ENCODE results near the gene ZNF648.
"Not testable (repeated sequence)": the region's sequence is repeated elsewhere in the genome, so short reads cannot be mapped to it uniquely, and the experiment has no call there.

Gene ZNF648

GRCh38 chr1:182050481-182051448 lies 10.7 kb downstream of the ZNF648 start:
- H3K4me3 ChIP-seq = no peak overlapping the region
- H3K36me3 ChIP-seq (ENCODE audit: insufficient read depth, low read length) = no peaks in the 10 kb centered on the region
- H3K27ac ChIP-seq = no peak overlapping the region
- no peak for DNase-seq (ENCODE audit: low read depth, low spot score)
- H3K9ac ChIP-seq (ENCODE audit: insufficient read length) = no peak overlapping the region
- TF ChIP-seq FOXP2 (optimal IDR thresholded peaks at IDR 0.05; ENCODE audit: control extremely low read depth, extremely low read length, insufficient read depth) (no peak), EZH2 (IDR thresholded peaks at IDR 0.05) (no peak), POLR2AphosphoS5 (IDR thresholded peaks at IDR 0.05; ENCODE audit: borderline replicate concordance, low read depth, low read length) (no peak)
- H3K9me3 ChIP-seq (ENCODE audit: low read depth, low read length) = no peaks in the 10 kb centered on the region

GRCh38 chr1:182048562-182048961 lies 12.9 kb downstream of the ZNF648 start:
- Histone ChIP-seq H3K4me3 (no peak overlapping the region), H3K36me3 (ENCODE audit: insufficient read depth, low read length) (no peaks in the 10 kb centered on the region), H3K9ac (ENCODE audit: insufficient read length) (no peak overlapping the region), H3K9me3 (ENCODE audit: low read depth, low read length) (no peaks in the 10 kb centered on the region), H3K27ac (no peak overlapping the region)
- TF ChIP-seq POLR2AphosphoS5 (IDR thresholded peaks at IDR 0.05; ENCODE audit: borderline replicate concordance, low read depth, low read length) (no peak), EZH2 (IDR thresholded peaks at IDR 0.05) (no peak), FOXP2 (optimal IDR thresholded peaks at IDR 0.05; ENCODE audit: control extremely low read depth, extremely low read length, insufficient read depth) (no peak)
- DNase-seq (ENCODE audit: low read depth, low spot score) = no peak

DNA sequence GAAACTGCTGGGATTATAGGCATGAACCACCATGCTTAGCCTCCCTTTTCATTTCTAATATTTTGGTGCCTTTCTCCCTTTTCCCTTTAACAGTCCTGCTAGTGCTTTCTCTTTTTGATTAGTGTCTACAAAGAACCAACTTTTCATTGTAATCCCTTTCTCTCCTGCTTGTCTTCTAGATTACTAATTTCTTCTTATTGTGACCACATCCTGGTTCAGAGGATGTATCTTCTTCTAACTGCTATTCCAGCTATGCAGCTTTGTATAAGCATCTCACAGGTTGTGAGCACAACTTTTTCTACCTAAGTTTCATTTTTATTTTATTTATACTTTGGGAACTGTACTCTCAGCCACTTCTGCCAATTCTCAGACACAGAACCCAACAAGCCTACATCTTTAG lies 14.7 kb downstream of the ZNF648 start:
- Histone ChIP-seq H3K36me3 (ENCODE audit: insufficient read depth, low read length) (no peaks in the 10 kb centered on the region), H3K27ac (no peak overlapping the region), H3K9me3 (ENCODE audit: low read depth, low read length) (no peaks in the 10 kb centered on the region), H3K4me3 (no peak overlapping the region), H3K9ac (ENCODE audit: insufficient read length) (no peak overlapping the region)
- no peak for TF ChIP-seq POLR2AphosphoS5 (IDR thresholded peaks at IDR 0.05; ENCODE audit: borderline replicate concordance, low read depth, low read length)
- TF ChIP-seq FOXP2 (optimal IDR thresholded peaks at IDR 0.05; ENCODE audit: control extremely low read depth, extremely low read length, insufficient read depth) = no peak
- TF ChIP-seq EZH2 (IDR thresholded peaks at IDR 0.05) = no peak
- no peak for DNase-seq (ENCODE audit: low read depth, low spot score)

- H3K27ac ChIP-seq; H3K9me3 ChIP-seq (ENCODE audit: low read depth, low read length); H3K36me3 ChIP-seq (ENCODE audit: insufficient read depth, low read length); H3K9ac ChIP-seq (ENCODE audit: insufficient read length); H3K4me3 ChIP-seq; DNase-seq (ENCODE audit: low read depth, low spot score): not testable (repeated sequence)
Measured at GRCh38 chr1:182045481-182045880, 16.0 kb downstream of the ZNF648 start.

DNA sequence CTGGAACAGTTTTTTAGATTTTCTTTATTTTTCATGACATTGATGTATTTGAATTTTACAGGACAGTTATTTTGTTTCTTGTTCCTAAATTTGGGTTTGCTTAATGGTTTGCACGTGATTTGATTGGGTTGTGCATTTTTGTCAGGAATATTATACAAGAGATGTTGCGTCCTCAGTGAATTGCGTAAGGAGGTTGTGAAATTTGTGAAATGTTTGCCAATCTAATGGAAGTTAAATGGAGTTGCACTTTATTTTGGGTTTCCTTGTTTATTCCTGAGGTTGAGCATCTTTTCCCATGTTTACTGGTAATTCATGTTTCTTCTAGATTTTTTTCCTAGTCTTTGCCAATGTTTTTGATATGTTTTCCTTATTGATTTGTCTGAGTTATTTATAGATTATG lies 19.9 kb downstream of the ZNF648 start:
- H3K27ac ChIP-seq = no peak overlapping the region
- H3K9ac ChIP-seq (ENCODE audit: insufficient read length) = no peak overlapping the region
- TF ChIP-seq POLR2AphosphoS5 (IDR thresholded peaks at IDR 0.05; ENCODE audit: borderline replicate concordance, low read depth, low read length) = no peak
- H3K36me3 ChIP-seq (ENCODE audit: insufficient read depth, low read length) = no peaks in the 10 kb centered on the region
- no peak overlapping the region for H3K4me3 ChIP-seq
- DNase-seq (ENCODE audit: low read depth, low spot score) = no peak
- H3K9me3 ChIP-seq (ENCODE audit: low read depth, low read length) = peaks cover 3% of the 10 kb centered on the region; the same call in 1 of the 2 replicates

DNA sequence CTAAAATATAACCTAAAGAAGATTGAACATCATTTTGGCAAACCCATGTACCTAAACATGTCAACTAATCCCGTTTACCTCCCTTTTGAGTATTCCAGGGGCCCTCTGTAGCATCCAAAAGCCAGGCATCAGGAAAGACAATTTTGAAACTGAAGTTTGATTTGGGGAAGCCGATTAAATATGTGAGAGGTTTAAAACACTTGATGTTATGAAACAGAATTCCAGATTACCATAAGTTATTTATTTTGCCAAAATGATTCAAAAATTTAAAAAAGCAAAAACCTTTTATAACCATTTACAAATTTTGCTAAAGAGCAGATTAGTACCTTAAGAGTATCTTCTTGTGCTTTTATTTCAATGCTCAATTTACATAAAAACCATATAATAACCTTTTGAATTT lies 23.3 kb downstream of the ZNF648 start:
- H3K4me3 ChIP-seq = no peak overlapping the region
- no peak for TF ChIP-seq EZH2 (IDR thresholded peaks at IDR 0.05)
- no peak for TF ChIP-seq POLR2AphosphoS5 (IDR thresholded peaks at IDR 0.05; ENCODE audit: borderline replicate concordance, low read depth, low read length)
- no peak for TF ChIP-seq FOXP2 (optimal IDR thresholded peaks at IDR 0.05; ENCODE audit: control extremely low read depth, extremely low read length, insufficient read depth)
- H3K9me3 ChIP-seq (ENCODE audit: low read depth, low read length) = peaks cover 3% of the 10 kb centered on the region; the same call in 1 of the 2 replicates
- no peaks in the 10 kb centered on the region for H3K36me3 ChIP-seq (ENCODE audit: insufficient read depth, low read length)
- no peak for DNase-seq (ENCODE audit: low read depth, low spot score)
- no peak overlapping the region for H3K9ac ChIP-seq (ENCODE audit: insufficient read length)
- no peak overlapping the region for H3K27ac ChIP-seq

DNA sequence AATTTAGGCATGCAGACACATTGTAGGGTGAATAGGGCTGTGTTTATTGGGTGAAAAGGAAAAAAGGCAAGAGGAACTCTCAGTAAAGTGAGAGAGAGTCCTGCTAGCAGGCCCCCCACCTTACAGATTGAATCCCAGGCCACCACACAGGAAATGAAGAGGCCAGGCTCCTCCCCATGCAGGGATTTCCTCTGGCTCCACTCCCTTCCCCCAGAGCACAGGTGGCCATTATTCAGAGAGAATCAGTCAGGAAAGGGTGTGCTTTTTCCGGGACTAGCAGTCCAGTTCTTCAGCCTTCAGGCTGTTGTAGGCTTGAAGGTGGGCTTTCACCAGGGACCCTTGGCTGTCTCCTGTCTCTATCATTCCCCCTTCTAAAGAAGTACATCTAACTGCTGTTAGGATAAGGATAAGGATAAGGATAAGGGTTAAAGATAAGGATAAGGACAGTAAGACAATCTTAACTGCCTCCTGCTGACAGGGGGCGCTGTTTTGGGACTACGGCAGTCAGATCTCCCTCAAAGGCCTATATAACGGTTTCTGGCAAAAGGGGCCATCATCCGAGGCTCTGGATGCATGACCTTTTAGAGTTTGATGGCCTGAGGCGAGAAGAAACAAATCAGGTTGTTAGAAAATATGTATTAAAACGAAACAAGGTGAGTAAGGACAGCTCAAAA lies 26.3 kb downstream of the ZNF648 start:
- Histone ChIP-seq H3K9me3 (ENCODE audit: low read depth, low read length) (peaks cover 3% of the 10 kb centered on the region; the same call in 1 of the 2 replicates), H3K4me3 (no peak overlapping the region), H3K36me3 (ENCODE audit: insufficient read depth, low read length) (no peaks in the 10 kb centered on the region), H3K9ac (ENCODE audit: insufficient read length) (no peak overlapping the region), H3K27ac (no peak overlapping the region)
- DNase-seq (ENCODE audit: low read depth, low spot score) = no peak
- no peak for TF ChIP-seq EZH2 (IDR thresholded peaks at IDR 0.05)
- no peak for TF ChIP-seq FOXP2 (optimal IDR thresholded peaks at IDR 0.05; ENCODE audit: control extremely low read depth, extremely low read length, insufficient read depth)
- no peak for TF ChIP-seq POLR2AphosphoS5 (IDR thresholded peaks at IDR 0.05; ENCODE audit: borderline replicate concordance, low read depth, low read length)

GRCh38 chr1:182032251-182032650 lies 29.3 kb downstream of the ZNF648 start:
- Histone ChIP-seq H3K36me3 (ENCODE audit: insufficient read depth, low read length) (no peaks in the 10 kb centered on the region), H3K9ac (ENCODE audit: insufficient read length) (no peak overlapping the region), H3K9me3 (ENCODE audit: low read depth, low read length) (no peaks in the 10 kb centered on the region), H3K27ac (no peak overlapping the region), H3K4me3 (no peak overlapping the region)
- TF ChIP-seq FOXP2 (optimal IDR thresholded peaks at IDR 0.05; ENCODE audit: control extremely low read depth, extremely low read length, insufficient read depth) (no peak), EZH2 (IDR thresholded peaks at IDR 0.05) (no peak), POLR2AphosphoS5 (IDR thresholded peaks at IDR 0.05; ENCODE audit: borderline replicate concordance, low read depth, low read length) (no peak)
- no peak for DNase-seq (ENCODE audit: low read depth, low spot score)
